Left lung (tissue), 10 donors: Measurements from ENCODE around the gene CALM1. TPM values are rescaled to one million over a fixed set of nuclear protein-coding genes. Genes with fewer than 3 reads are reported as not detected.

Experiments used
- ATAC-seq: fragments of 200-7000 bp; cut with Tn5 transposase; one replicate; pipeline ENCODE4 v1.9.1; 2020; ENCODE audit warnings: moderate library complexity
- DNase-seq, 4 donors: peaks; one replicate each; pipeline ENCODE4 v3.0.0-alpha.2; 2013 to 2020
- H3K27ac ChIP-seq, 2 donors: fragments of 200-600 bp; sonication (generic) in 1 of 2; one replicate each; pipeline versions ENCODE4 v1.5.0 to v1.8.0; 2020 to 2021
- H3K27me3 ChIP-seq, 2 donors: fragments of 200-600 bp; sonication (generic) in 1 of 2; one replicate each; pipeline versions ENCODE4 v1.5.0 to v1.8.0; 2020 to 2021
- H3K36me3 ChIP-seq, 2 donors: fragments of 200-600 bp; sonication (generic) in 1 of 2; one replicate each; pipeline versions ENCODE4 v1.5.0 to v1.8.0; 2020 to 2021
- H3K4me1 ChIP-seq, 2 donors: fragments of 200-600 bp; one replicate each; pipeline ENCODE4 v1.8.0; 2021
- H3K4me3 ChIP-seq, 2 donors: fragments of 200-600 bp; sonication (generic) in 1 of 2; one replicate each; pipeline versions ENCODE4 v1.5.0 to v1.8.0; 2020 to 2021; ENCODE audit warnings: mild to moderate bottlenecking in 1 of 2
- H3K9me3 ChIP-seq, 2 donors: fragments of 200-600 bp; sonication (generic) in 1 of 2; one replicate each; pipeline versions ENCODE4 v1.5.0 to v1.8.0; 2020 to 2021
- CTCF ChIP-seq, 2 donors: fragments of 200-600 bp; sonication (generic) in 1 of 2; IDR thresholded peaks; one replicate each; pipeline versions ENCODE4 v1.5.0 to v1.8.0; 2021; ENCODE audit warnings: antibody characterized with exemption in 2 of 2
- intact Hi-C, 2 donors: fragments of 100-400 bp; cut with DNase I; formaldehyde crosslinking; loops; one replicate each; pipeline versions ENCODE4 v1.11.2 to v1.14.2; 2022
- polyA plus RNA-seq, 6 donors: library from polyadenylated mRNA; unstranded; fragments of 120-200 nt; gene quantifications; one replicate each; pipeline ENCODE4 v1.2.1, GENCODE V29; 2013; ENCODE audit not compliant: insufficient read length in 6 of 6
- total RNA-seq, 2 donors: library from RNA; stranded (reverse); fragmentation: NEBNext Ultra II Directional; extraction: Animal tissue kit (Norgen Biotek cat#: 25700); gene quantifications; one replicate each; pipeline ENCODE4 v1.2.1, GENCODE V29; 2021
- donor health status: DM: no; HTN: yes; CAD: no.
- donor health status: DM: no; HTN: no; CAD: no.

Gene CALM1
- total and polyA plus RNA-seq, 8 donors, result 553 to 767 (median 654) TPM

GRCh38 chr14:90354551-90355298, 42.1 kb upstream of the CALM1 start:
- intact Hi-C loops, result no loop called here
- no peak overlapping the region for H3K27ac ChIP-seq

GRCh38 chr14:90355540-90356518, 41.0 kb upstream of the CALM1 start:
- DNase-seq (no peak), ATAC-seq (no peak)
- H3K4me3 ChIP-seq, result no peak overlapping the region
- no peaks in the 10 kb centered on the region for H3K9me3 ChIP-seq
- no peaks in the 10 kb centered on the region for H3K4me1 ChIP-seq
- no peaks in the 10 kb centered on the region for H3K36me3 ChIP-seq
- no peak overlapping the region for H3K27ac ChIP-seq
- no peak for TF ChIP-seq CTCF (IDR thresholded peaks at IDR 0.05)
- H3K27me3 ChIP-seq, result no peaks in the 10 kb centered on the region
- intact Hi-C loops, result no loop called here

More at GRCh38 chr14:90354551-90355298, 42.1 kb upstream of the CALM1 start:
- Histone ChIP-seq H3K27me3 (no peaks in the 10 kb centered on the region), H3K4me1 (no peaks in the 10 kb centered on the region), H3K4me3 (no peak overlapping the region), H3K36me3 (no peaks in the 10 kb centered on the region), H3K9me3 (no peaks in the 10 kb centered on the region)
- ATAC-seq, result no peak
- DNase-seq, result no peak
- TF ChIP-seq CTCF (IDR thresholded peaks at IDR 0.05), result no peak

GRCh38 chr14:90356925-90357324, 39.9 kb upstream of the CALM1 start:
- Histone ChIP-seq H3K4me1 (no peaks in the 10 kb centered on the region), H3K27ac (no peak overlapping the region)

GRCh38 chr14:90358359-90358758, 38.5 kb upstream of the CALM1 start:
- no peak overlapping the region for H3K27ac ChIP-seq
- no peaks in the 10 kb centered on the region for H3K9me3 ChIP-seq
- TF ChIP-seq CTCF (IDR thresholded peaks at IDR 0.05), result no peak
- no peak for DNase-seq
- H3K4me3 ChIP-seq, result no peak overlapping the region
- no peaks in the 10 kb centered on the region for H3K27me3 ChIP-seq
- ATAC-seq, result no peak
- no peaks in the 10 kb centered on the region for H3K36me3 ChIP-seq
- no peaks in the 10 kb centered on the region for H3K4me1 ChIP-seq
- intact Hi-C loops, result no loop called here

More at GRCh38 chr14:90356925-90357324, 39.9 kb upstream of the CALM1 start:
- intact Hi-C loops, result no loop called here
- DNase-seq (no peak), ATAC-seq (no peak)
- Histone ChIP-seq H3K36me3 (no peaks in the 10 kb centered on the region), H3K4me3 (no peak overlapping the region), H3K27me3 (no peaks in the 10 kb centered on the region), H3K9me3 (no peaks in the 10 kb centered on the region)
- TF ChIP-seq CTCF (IDR thresholded peaks at IDR 0.05), result no peak
